HG02759 (cell line): Measurements from ENCODE around the gene GRID2.

Experiments
- ATAC-seq: cut with Tn5 transposase; IDR thresholded peaks from one replicate; pipeline ENCODE4 v1.9.1; 2021; ENCODE audit warnings: mild to moderate bottlenecking, moderate library complexity; ENCODE audit not compliant: unreplicated experiment

The GRID2 gene

DNA sequence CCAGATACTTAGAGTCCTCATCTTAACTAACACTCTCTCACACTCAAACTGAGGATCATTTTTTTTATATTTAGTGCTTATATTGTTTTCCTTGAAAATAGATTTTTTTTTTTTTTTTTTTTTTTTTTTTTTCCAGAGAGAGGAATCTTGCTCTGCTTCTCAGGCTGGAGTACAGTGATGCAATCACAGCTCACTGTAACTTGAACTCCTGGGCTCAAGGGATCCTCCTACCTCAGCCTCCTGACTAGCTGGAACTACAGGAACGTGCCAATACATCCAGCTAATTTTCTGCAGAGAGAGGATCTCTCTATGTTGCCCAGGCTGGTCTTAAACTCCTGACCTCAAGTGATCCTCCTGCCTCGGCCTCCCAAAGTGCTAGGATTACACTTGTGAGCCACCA lies 874.5 kb downstream of the GRID2 start:
- ATAC-seq: no peak

DNA sequence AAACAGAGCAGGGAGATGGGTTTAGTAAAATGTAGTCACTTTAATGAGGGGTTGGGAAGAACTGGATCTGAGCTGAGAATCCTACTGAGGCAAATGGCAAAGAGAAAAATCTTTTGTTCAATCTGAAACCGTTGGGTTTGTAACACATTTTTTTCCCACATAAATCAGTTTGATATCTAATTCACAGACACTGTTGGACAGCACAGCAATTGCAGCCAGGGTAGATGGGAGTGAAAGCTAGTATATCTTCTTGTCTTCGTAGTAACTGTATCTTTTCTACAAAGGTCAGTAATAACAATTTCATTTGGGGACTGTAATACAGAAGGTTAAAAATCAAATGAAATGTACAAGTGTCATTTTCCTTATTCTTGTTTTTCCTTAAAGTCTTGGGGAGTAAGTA lies 875.3 kb downstream of the GRID2 start:
- ATAC-seq: no peak

DNA sequence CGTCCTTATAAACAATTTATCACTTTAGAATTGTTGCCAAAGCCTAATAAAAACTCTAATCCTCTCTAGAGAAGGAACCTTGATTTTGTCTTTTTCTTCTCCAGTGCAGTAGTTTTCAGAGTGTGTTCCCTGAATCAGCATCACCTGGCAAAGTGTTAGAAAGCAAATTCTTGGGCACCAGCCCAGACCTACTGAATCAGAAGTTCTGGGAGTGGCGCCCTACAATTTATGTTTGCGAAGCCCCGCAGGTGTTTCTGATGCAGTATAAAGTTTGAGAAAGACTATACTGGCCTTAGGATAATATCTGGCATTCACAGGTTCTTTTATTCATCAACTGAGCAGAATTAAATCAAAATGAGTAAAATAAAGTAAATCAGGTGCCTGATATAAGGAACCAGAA lies 879.0 kb downstream of the GRID2 start:
- ATAC-seq: no peak

DNA sequence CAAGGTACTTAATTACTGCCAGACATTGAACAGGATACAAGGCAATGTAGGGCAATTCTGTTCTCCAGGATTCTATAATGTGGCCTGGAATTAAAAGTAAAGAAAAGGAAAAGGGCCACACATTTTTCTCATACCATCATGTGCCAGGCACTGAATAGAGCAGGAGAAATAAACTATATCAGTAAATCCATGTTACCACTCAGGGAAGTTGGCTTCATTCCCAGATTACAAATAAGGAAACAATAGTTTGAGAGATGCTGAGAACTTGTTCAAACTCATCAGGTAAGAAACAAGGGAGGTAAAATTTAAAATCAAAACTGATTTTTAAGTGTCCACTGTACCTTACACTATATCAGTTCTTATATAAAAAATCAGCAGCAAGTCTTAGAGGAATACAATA lies 879.8 kb downstream of the GRID2 start:
- no peak for ATAC-seq

DNA sequence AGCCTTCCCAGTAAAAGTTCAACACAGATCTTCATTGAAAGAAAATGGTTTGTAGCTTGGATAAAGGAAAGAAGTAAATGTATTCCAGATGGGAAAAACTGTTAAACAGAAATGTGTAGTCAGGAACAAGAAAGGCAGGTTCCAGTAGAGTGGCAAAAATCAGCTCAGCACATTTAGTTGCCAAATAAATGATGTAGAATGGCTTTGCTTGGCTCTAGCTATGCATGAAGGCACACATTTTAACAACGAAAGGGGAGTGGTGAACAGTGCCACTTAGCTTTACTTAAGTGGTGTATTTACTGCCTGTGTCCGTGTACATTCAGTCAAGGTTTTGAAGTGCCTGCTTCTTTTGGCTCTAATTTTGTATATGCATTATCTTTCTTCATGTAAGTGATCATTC lies 880.3 kb downstream of the GRID2 start:
- no peak for ATAC-seq

DNA sequence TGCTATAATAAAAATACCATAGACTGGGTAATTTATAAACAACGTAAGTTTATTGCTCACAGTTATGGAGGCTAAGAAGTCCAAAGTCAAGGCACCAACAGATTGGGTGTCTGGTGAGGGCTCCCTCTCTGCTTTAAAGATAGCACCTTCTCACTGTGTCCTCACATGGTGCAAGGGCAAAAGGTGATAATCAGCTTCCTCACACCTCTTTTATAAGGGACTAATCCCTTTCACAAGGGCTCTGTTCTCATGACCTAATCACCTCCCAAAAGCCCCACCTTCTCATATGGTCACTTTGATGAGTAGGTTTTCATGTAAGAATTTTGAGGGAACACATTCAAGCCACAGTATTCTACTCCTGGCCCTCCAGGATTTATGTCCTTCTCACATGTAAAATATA lies 883.1 kb downstream of the GRID2 start:
- no peak for ATAC-seq

DNA sequence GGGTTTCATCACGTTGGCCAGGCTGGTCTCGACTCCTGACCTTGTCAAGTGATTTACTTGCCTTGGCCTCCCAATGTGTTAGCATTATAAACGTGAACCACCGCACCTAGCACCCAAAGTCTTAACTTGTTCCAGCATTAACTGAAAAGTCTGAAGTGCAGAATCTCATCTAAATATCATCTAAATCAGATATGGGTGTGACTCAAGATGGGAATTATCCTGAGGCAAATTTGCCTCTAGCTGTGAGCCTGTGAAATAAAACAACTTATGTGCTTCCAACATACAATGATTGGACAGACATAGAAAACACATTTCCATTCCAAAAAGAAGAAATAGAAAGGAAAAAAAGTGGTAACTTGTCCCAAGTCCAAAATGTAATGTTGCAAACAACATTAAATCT lies 883.7 kb downstream of the GRID2 start:
- no peak for ATAC-seq

DNA sequence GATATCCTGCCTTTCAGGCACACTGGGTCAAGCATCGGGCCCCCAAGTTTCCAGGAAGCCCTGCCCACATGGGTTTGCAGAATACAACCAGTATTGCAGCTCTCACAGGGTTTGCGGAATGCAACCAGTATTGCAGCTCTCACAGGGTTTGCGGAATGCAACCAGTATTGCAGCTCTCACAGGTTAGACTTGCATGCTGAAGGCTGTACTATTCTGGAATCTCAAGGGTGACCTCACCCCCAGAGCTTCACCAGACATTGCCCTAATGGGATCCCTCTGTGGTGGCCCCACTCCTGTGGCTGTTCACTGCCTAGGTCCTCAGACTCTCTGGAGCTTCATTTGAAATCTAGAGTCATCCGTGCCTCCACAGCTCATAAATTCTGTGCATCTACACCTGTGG lies 884.1 kb downstream of the GRID2 start:
- no peak for ATAC-seq

DNA sequence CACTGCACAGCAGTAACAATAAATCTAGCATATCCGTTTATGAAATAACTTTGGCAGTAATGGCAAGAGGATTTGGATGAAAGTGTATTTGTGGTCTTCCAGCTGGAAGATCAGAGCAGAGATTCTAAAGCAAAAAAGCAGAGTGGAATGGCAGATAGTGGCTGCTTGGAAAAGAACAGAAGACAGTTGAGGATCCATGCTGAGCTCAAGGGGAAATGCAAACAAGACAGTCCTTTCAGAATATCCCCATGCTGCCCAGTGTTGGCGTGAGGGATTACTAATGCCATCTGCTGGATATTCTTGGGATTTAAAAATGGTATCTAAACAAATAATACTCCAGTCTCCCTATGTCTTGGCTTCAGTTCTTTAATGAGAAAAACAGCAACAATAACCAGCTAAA lies 895.7 kb downstream of the GRID2 start:
- no peak for ATAC-seq

DNA sequence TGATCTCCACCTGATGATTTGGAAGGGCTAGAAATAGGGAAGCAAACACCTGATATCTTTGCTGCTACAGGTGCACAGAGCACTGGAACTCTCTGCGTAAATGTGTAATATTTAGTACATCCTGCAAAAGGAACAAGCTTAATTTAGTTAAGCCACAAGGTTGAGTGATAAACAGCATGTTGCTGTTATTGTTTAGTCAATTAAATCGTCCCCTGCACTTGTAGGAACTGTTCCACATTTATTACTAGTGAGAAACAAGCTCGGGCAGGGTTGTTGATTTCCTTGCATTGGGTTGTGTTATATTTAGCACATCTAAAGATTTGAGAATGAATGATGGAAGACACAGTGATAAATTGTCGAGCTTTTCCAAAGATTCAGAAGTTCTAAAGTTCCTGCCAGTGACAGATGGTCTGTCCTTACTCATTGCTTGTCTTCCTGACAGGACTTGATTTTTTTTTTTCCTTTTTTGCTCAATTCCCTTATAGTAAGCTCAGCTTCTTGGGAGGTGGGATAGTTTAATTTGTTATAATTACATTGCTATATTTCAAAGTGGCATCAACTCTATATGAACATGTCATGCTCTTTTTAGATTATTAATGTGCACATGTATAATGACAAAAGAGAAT lies 897.8 kb downstream of the GRID2 start:
- no peak for ATAC-seq

DNA sequence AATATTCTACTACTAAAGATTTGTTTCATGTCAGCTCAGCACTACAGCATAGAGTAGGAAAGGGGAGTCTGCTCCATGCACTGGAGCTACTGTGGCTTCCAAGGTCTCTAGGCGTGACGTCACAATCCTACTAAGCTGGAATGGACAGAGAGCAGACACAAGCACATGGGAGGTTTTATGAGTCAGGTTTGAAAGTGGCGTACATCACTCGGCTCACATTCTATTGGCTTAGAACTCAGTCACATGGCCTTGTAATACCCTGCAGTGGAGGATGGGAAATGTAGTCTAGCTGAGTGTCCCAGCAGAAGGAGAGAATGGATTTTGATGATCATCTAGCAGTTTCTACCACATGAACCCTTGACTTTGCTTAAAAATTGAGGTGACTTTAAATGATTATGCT lies 899.9 kb downstream of the GRID2 start:
- no peak for ATAC-seq

DNA sequence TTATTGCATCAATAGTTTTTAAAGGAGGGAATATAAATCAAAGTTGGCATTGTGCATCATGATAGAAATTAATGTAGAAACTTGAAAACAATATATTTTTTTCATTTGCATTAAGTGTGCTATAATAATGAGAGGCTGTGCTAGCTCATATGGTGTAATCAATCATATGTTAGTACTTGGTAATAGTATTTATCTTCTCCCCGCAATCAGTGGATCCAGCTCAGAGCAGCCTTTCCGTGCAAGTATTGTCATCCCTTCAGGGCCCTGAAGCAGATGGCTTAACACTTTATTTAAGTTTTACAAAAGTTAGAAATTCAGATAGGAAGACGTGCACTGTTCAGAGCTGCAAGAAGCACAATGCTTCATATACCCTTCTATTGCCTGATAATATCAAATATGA lies 908.5 kb downstream of the GRID2 start:
- no peak for ATAC-seq

DNA sequence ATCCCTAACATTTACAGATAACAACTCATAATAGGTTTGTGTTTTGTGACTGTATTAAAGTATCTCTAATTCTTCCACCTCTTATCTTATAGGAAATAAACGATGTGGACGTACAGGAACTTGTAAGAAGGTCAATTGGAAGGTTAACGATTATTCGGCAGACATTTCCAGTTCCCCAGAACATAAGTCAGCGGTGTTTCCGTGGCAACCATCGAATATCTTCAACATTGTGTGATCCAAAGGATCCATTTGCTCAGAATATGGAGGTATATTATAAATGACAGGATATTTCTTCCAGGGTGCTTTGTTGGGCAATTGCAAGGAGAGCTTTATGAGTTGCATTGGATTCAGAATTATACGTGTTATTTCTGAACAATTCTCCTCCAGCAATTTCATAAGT lies 912.9 kb downstream of the GRID2 start:
- no peak for ATAC-seq

DNA sequence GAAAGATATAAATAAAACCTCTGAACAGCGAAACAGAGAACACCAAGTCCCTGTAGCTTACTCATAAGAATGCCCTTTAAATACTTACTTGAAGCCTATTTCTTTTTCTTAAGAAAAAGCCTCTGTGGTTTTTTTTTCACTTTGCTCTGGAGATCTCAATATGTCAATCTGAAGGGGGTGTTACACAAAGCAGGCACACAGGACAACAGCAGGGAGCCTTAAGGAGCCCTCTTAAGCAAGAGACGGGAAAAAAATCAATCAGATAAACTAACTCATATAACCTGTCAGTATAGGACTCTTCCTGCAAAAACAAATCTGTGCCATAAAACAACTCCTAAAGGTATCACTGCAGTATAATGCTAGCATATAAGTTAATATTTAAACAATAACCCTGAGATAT lies 913.7 kb downstream of the GRID2 start:
- no peak for ATAC-seq

DNA sequence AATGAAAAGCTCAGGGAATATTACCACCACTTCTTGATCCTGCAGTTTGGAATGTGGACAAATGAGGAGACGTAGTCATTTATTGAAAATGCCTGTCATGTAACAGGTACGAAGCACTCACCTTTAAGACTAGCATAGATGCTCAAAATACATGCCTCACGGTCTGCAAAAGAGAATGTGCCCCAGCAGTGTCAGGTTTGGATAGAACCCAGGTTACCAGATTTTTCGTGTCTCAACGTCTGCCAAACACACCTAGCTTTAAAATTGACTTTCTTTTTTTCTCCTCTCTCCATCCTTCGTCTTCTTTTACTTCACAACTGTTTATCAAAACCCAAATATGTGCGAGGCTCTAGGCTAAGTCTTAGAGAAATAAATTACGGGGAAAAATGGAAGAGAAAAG lies 918.0 kb downstream of the GRID2 start:
- ATAC-seq: no peak

DNA sequence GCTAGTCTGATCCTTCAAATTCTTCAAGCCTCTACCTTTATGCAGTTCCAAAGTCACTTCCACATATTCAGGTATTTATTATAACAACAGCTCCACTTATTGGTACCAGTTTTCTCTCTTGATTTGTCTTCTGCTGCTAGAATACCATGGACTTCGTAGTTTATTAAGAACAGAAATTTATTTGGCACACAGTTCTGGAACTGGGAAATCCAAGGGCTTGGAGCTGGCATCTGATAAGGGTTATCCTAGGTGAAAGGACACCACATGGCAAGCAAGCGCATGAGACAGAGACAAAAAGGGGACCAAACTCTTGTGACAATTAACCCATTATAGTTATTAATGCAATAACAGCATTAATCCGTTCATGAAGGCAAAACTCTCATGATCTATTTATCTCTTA lies 924.3 kb downstream of the GRID2 start:
- ATAC-seq: no peak

DNA sequence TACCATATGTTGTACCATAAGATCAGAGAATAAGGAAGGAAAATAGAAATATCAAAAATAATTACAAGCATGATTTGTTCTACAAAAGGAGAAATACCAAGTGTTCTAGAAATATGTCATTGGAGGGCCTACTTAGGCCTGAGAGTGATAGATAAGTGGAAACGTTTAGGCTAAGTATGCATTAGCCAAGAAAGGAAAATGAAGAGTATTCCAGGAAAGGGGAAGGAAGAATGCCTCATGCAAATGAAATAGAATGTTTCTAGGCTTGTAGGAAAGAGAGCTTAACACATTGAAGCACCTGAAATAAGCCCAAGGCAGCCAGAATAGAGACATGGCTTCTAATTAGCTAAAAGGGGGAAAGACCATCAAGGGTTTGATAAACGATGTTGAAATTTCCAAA lies 929.1 kb downstream of the GRID2 start:
- ATAC-seq: no peak

DNA sequence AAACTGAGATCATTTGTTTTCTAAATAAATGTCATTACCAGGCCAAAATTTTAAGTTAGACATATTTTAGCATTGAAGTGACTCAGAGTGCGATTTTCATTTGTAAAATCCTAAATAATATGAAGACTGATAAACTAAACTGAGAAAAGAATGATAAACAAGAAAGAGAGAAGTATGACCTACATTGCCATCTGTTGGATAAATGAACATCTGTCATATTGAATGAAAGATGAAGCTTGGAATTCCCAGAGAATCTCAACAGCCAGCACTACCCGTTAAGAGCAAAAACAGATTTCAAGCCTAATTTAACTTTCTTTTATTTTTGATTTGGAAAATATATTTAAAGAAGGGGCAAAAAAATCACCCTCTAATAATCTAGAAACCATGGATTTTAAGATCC lies 933.8 kb downstream of the GRID2 start:
- no peak for ATAC-seq

DNA sequence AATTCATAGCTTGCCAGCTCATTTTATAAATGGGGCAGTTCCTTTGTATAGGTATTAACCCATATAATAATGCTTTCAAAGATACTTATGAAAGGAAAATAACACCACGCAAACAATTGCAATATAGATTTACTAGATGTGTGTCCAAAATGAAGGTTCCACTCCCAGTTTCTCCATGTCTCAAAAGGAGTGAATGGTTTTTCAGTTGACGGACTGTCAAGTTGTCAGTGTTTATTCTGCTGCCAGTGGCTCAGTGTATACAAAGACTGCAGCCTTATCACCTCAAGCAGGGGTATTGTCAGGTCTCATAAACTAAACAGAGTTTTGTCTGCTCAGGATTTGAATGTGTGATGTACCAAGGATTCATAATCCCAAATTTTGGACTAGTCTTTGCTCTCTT lies 939.5 kb downstream of the GRID2 start:
- no peak for ATAC-seq

DNA sequence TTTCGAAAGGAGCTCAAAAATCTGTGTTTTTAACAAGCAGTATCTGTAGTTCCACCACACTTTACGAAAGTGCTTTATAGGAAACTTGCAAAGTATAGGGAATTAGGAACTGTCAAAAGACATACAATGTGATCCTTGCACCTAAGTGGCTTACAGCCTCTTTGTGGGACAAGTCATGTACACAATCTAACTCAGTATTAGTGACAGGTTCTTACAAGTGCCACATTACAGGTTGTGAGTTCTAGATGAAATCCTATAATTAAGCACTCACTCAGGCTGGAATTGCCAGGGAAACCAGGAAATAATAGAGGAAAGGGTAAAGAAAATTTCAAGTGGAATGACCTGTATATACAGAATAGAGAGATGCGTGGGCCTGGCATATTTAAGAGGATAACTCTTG lies 957.4 kb downstream of the GRID2 start:
- ATAC-seq: no peak

DNA sequence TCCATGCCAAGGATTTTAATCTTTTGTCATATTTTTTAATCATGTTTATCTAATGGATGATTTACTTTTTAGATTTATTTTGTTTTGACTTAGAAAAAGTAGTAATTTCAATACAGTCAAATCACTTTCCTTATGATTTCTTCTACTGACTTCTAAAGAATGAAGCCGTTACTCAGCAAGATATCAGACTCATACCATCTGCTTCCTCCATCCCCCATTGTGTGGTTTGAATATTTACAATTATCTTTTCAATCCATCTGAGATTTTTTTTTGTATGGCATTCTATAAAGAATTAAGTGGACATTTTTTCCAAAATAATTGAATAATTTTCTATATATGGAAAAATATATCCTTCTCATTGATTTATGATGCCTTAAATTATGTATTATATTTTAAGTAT lies 959.4 kb downstream of the GRID2 start:
- ATAC-seq: no peak

DNA sequence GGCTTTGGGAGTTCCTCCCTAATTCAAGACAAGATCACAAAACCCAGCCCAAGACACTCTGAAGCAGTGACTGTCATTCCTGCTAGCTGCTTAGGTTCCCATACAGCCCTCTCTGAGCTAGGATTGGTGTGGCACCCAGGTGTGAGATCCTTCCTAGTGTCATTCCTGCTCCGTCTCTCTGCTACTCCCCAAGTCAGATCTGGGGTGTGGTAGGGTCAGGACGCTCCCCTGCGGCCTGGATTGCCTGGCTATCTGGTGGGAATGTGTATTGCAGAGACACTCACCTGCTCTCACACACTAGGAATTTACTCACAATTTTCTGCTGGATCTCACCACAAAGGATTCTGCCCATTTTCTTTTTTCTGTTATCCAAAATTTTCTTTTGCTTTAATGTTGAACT lies 964.0 kb downstream of the GRID2 start:
- no peak for ATAC-seq

DNA sequence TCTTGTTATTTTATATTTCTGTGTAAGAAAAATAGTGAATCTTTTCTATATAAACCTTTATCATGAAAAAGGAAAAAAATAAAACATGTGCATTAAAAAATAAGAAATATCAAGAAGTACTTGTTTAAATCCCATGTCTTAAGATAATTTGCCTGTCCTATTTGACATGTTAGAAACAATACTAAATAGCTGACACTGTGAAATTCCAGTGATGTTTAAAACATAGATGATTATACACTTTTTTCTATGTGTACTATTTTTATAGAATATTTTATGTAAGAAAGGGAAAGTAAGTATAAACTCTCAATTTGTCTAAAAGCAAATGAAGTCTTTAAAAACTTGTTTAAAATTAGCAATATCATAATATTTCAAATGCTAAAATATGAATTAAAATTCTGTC lies 981.6 kb downstream of the GRID2 start:
- no peak for ATAC-seq

DNA sequence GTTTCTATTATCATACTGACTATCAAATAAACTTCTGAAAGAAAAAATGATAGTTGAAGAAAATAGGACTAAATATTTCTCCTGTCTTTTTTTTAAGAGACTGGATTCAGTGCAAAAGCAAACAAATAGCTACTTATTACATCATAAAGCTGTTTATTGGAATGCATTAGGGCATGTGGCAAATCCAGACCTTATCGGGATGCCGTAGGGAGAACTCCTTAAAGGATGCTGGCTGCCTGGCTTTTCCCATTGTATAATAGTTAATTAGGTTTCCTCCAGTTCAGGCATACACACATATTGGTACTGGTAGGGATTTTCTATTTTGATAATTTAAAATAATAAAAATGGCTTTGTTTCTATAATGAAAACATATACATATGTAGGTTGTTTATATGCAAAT lies 985.5 kb downstream of the GRID2 start:
- ATAC-seq: no peak
